Activated CD8-positive, alpha-beta memory T cell treated with anti-CD3 and anti-CD28 coated beads for 4 hours (primary cell): ENCODE measurements around the gene DDI2.
"Not testable (repeated sequence)": the region's sequence is repeated elsewhere in the genome, so short reads cannot be mapped to it uniquely, and the experiment has no call there.

Source experiments
- DNase-seq, 2 donors: peaks; one replicate each; pipeline ENCODE4 v3.0.0-alpha.2; 2020; ENCODE audit warnings: low read depth in 2 of 2

Gene DDI2

GRCh38 chr1:15678578-15678977, 61.3 kb downstream of the DDI2 start:
- DNase-seq: no peak

GRCh38 chr1:15680131-15680530, 62.9 kb downstream of the DDI2 start:
- DNase-seq: no peak

- no peak for DNase-seq
These were observed 63.5 kb downstream of the DDI2 start for GRCh38 chr1:15680561-15681348.

DNA sequence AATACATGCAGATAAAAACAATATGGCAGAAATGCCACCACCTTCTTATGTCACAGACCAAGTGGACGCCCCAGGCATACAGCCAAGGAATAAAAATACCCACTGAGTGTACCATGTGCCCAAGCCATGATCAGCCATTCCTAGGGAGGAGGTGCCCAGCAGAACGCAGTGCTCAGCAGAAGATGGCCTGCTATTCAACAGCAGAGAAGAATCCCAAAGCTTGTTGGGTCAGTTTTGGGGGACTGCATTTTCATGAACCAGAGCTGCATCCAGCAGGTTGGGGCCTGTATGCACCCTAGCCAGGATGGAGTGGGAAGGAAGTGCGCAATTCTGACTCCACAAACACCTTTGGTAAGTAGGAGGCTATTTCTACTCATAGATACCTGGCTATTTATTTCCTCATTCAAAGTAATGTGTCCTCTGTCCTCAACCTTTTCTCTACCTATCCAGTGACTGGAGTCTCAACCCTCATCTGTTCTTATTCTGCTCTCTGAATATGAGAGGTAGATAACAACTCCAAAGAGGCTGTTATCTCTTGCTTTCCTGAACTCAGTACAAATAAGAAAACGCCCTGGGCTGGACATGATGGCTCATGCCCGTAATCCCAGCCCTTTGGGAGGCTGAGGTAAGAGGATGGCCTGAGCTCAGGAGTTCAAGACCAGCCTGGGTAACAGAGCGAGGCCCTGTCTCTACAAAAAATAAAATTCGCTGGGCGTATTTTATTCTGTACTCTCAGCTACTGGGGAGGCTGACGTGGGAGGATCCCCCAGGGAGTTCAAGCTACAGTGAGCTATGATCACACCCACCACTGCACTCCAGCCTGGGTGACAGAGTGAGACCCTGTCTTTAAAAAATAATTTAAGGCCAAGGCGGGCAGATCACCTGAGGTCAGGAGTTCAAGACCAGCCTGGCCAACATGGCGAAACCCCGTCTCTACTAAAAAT, 64.4 kb downstream of the DDI2 start:
- no peak for DNase-seq

GRCh38 chr1:15682936-15683341, 65.7 kb downstream of the DDI2 start:
- DNase-seq: no peak

DNA sequence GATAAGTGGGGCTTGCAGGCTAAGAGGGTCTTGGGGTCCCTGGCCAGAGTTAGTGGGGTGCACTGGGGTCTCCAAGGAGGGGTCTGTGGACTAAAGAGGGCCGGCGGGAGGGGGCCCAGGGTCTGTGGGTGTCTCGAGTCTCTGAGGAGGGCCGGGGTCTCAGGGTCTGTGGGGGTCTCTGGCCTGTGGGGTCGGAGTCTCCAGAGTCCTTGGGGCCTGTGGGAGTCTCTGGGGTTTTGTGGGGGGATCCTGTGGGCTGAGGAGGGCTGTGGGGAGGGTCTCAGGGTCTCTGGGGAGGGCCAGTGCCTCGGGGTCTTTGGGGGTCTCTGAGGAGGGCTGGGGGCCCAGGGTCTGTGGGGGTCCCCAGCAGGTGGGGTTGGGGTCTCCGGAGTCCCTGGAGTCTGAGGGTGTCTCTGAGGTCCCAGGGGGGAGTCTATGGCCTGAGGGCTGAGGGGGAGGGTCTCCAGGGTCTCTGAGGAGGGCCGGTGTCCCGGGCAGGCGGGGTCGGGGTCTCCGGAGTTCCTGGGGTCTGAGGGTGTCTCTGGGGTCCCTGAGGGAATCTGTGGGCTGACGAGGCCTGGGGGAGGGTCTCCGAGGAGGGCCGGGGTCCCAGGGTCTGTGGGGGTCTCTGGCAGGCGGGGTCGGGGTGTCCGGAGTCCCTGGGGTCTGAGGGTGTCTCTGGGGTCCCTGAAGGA, 66.2 kb downstream of the DDI2 start:
- no peak for DNase-seq

- no peak for DNase-seq
These were observed 66.8 kb downstream of the DDI2 start, which contains the start of gene PLEKHM2 for GRCh38 chr1:15684042-15684461. Gene PLEKHM2 (plus strand): TSS chr1:15684320. CDS start chr1:15684559, 239 bp downstream.

DNA sequence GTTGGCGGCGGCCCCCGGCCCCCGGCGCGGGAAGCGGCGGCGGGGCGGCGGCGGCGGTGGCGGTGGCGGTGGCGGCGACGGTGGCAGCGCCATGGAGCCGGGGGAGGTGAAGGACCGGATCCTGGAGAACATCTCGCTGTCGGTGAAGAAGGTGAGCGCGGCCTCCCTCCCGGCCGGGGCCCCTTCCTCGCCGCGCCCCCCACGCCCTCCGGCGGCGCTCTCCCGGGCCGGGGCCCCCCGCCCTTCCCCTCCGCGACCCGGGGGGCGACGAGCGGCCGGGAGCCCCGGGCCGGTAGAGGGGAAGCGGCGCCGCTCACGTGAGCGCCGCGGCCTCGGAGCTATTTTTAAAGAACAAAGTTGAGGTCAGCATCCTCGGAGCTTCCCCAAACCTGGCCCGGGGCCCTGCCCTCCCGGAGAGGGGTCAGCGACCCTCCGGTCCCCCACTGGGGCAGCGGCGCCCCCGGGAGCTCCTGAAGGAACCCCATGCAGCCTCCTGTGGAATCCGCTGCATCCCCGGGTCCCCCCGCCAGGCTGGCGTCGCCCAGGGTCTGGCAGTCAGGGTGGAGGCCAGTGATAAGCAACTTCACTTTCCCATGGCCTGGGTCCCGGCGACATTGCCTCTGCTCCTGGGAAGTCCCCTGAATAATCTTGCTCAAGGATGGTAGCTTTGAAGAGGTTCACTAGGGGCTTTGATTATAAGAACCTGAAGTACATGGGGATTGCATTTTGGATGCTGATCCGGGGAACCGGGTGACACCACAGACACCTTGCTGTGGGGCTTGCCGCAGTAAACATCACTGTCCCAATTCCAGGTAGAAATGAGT, 67.4 kb downstream of the DDI2 start:
- no peak for DNase-seq

GRCh38 chr1:15685820-15686219, 68.6 kb downstream of the DDI2 start:
- DNase-seq: no peak

DNA sequence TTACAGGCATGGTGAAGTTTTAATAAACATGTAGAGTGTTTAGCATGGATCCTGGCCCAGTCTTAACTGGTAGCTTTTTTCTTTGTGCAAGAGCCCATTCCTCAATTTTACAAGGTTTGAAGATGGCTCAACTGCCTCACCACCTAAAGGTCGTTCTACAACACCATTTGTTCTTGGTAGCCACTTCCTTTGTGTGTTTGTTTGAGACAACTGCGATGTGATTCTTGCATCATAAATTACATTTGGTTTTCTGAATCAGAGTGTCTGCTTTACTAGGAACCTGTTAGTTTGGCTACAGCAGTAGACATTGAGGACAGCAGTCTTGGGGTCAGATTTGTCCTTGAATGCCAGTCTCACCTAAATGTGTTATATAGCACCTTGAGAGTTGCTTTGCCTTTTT, 70.2 kb downstream of the DDI2 start:
- no peak for DNase-seq

GRCh38 chr1:15690317-15690716, 73.1 kb downstream of the DDI2 start:
- DNase-seq: no peak

DNA sequence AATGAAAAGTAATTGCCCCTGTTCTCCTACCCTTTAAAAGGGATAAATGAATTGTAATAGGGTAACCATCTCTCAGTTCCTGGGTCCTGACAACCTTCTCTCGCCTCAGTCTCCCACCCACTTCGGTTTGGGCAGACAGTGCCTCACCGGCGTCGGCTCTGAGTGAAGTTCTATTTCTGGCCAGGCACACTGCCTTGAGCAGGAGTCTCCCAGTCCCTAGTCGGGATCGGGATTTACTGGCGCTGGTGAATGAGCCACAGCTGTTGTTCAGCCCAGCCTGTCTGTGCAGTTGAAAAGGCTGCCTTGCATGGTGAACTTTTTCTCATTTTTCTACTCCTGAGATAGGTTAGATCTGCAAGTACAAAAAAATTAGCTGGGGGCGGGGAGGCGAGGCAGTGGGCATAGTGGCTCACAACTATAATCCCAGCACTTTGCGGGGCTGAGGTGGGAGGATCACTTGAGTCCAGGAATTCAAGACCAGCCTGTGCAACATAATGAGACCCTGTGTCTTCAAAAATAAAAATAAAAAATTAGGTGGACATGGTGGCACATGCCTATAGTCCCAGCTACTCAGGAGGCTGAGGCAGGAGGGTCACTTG, 74.3 kb downstream of the DDI2 start:
- no peak for DNase-seq

- DNase-seq: no peak
These were observed 74.9 kb downstream of the DDI2 start for GRCh38 chr1:15692121-15692682.

GRCh38 chr1:15693371-15693770, 76.1 kb downstream of the DDI2 start:
- no peak for DNase-seq

DNA sequence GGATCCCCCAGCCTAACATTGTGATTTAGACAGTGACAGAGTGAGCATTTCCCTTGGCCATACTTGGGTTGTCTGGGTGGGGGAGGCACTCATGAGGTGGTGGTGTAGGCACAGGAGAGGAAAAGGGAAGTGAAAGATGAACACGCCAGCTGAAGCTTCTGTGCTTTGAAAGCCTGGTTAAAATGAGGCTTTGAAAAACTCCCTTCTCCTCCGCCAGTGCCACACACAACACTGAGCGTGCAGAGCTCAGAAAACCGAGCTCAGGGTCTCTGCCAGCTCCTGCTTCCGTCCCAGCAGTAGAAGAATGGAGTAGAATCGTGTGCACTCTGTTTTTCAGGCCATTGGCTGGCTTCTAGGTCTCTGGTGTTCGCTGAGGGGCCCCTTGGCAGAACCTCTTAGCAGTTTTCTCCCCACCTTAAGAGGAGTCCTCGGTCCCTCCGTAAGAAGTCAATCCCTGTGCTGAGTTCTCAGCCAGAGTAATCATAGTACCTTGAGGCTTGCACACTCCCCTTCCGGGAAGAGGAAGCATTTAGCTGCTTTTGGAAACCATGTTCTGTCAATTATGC, 79.8 kb downstream of the DDI2 start:
- DNase-seq: no peak

- no peak for DNase-seq
These were observed 80.9 kb downstream of the DDI2 start for GRCh38 chr1:15698201-15698600.

DNA sequence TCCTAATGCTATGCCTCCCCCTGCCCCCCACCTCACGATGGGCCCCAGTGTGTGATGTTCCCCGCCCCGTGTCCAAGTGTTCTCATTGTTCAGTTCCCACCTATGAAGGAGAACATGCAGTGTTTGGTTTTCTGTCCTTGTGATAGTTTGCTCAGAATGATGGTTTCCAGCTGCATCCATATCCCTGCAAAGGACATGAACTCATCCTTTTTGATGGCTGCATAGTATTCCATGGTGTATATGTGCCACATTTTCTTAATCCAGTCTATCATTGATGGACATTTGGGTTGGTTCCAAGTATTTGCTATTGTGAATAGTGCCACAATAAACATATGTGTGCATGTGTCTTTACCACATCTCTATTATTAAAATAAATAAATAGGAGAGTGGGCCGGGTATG, 82.1 kb downstream of the DDI2 start:
- not testable (repeated sequence) for DNase-seq

DNA sequence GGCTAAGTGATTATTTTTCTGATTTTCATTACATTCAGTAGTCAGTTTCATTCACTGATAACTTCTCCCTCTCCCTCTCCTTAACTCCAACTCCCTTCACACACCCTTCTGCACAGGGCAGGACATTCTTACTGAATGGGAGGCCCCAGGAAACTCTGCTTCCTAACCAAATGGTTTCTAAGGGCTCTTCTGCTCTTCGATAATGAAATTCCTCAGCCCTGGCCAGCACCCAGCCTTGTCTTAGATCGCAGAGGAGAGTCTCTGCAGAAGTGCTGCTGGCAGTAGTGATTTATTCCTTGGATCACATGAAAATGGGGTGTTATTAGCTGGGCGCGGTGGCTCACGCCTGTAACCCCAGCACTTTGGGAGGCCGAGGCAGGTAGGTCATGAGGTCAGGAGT, 83.2 kb downstream of the DDI2 start:
- no peak for DNase-seq

GRCh38 chr1:15701784-15702183, 84.5 kb downstream of the DDI2 start:
- DNase-seq: no peak
